ENCODE results near the gene RIMBP2. TPM values are rescaled to one million over a fixed set of nuclear protein-coding genes. Genes with fewer than 3 reads are reported as not detected.

Gene RIMBP2
- total and polyA plus RNA-seq, 2 experiments from 2014 or later, result 0.31 to 0.37 TPM

DNA sequence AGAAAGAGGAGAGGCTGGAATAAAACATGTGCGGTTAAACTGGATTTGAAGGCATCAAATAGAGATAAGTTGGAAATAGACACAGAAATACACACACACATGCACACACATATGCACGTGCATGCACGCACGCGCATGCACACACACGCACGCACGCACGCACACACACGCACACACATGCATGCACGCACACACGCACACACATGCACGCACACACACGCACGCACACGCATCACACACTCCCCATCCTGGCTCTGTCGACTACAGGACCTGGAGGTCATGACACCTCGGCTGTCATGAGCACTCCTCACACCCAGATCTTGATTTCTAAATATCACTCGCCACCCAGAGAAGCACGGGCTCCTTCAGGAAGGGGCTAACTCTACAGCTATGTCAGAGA, 51.8 kb downstream of the RIMBP2 start:
- Histone ChIP-seq H3K4me3 (no peak overlapping the region), H3K27ac (ENCODE audit: low read depth) (no peak overlapping the region), H3K4me2 (no peak overlapping the region), H3K27me3 (ENCODE audit: insufficient read depth) (no peaks in the 10 kb centered on the region), H3K36me3 (ENCODE audit: insufficient read depth) (no peaks in the 10 kb centered on the region), H3K4me1 (ENCODE audit: insufficient read depth) (no peaks in the 10 kb centered on the region), H3K9me2 (ENCODE audit: insufficient read depth) (no peaks in the 10 kb centered on the region), H3K79me2 (replicated peaks; ENCODE audit: insufficient read depth) (no peaks in the 10 kb centered on the region), H4K20me1 (replicated peaks; ENCODE audit: insufficient read depth) (no peaks in the 10 kb centered on the region), H3F3A (replicated peaks; ENCODE audit: low read depth) (no peaks in the 10 kb centered on the region), H2AFZ (no peak overlapping the region)
- Mint-ChIP-seq H3K36me3 (ENCODE audit: low read depth) (peaks cover 34% of the 10 kb centered on the region), H3K27me3 (ENCODE audit: insufficient read depth, low read depth, poor library complexity) (peaks cover 2% of the 10 kb centered on the region), H3K4me3 (no peak overlapping the region), H3K4me1 (no peaks in the 10 kb centered on the region), H3K27ac (no peak overlapping the region), H3K9me3 (peaks cover 84% of the 10 kb centered on the region)
- TF ChIP-seq, protein P1, sequence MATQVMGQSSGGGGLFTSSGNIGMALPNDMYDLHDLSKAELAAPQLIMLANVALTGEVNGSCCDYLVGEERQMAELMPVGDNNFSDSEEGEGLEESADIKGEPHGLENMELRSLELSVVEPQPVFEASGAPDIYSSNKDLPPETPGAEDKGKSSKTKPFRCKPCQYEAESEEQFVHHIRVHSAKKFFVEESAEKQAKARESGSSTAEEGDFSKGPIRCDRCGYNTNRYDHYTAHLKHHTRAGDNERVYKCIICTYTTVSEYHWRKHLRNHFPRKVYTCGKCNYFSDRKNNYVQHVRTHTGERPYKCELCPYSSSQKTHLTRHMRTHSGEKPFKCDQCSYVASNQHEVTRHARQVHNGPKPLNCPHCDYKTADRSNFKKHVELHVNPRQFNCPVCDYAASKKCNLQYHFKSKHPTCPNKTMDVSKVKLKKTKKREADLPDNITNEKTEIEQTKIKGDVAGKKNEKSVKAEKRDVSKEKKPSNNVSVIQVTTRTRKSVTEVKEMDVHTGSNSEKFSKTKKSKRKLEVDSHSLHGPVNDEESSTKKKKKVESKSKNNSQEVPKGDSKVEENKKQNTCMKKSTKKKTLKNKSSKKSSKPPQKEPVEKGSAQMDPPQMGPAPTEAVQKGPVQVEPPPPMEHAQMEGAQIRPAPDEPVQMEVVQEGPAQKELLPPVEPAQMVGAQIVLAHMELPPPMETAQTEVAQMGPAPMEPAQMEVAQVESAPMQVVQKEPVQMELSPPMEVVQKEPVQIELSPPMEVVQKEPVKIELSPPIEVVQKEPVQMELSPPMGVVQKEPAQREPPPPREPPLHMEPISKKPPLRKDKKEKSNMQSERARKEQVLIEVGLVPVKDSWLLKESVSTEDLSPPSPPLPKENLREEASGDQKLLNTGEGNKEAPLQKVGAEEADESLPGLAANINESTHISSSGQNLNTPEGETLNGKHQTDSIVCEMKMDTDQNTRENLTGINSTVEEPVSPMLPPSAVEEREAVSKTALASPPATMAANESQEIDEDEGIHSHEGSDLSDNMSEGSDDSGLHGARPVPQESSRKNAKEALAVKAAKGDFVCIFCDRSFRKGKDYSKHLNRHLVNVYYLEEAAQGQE (IDR thresholded peaks at IDR 0.05; ENCODE audit: unreplicated experiment), result no peak
- TF ChIP-seq JUNB (IDR thresholded peaks at IDR 0.05; ENCODE audit: unreplicated experiment) (no peak), EZH2phosphoT487 (IDR thresholded peaks at IDR 0.05; ENCODE audit: unreplicated experiment) (no peak), EZH2 (IDR thresholded peaks at IDR 0.05; ENCODE audit: low read depth, unreplicated experiment) (no peak), ZNF331 (CRISPR knock-in tag; IDR thresholded peaks at IDR 0.05; ENCODE audit: low read depth) (no peak), CREB1 (CRISPR knock-in tag; IDR thresholded peaks at IDR 0.05; ENCODE audit: low read depth) (no peak)
- TF ChIP-seq, protein P2, sequence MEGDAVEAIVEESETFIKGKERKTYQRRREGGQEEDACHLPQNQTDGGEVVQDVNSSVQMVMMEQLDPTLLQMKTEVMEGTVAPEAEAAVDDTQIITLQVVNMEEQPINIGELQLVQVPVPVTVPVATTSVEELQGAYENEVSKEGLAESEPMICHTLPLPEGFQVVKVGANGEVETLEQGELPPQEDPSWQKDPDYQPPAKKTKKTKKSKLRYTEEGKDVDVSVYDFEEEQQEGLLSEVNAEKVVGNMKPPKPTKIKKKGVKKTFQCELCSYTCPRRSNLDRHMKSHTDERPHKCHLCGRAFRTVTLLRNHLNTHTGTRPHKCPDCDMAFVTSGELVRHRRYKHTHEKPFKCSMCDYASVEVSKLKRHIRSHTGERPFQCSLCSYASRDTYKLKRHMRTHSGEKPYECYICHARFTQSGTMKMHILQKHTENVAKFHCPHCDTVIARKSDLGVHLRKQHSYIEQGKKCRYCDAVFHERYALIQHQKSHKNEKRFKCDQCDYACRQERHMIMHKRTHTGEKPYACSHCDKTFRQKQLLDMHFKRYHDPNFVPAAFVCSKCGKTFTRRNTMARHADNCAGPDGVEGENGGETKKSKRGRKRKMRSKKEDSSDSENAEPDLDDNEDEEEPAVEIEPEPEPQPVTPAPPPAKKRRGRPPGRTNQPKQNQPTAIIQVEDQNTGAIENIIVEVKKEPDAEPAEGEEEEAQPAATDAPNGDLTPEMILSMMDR (conservative IDR thresholded peaks at IDR 0.05; ENCODE audit: low read depth in 2 of 2), result no peak
- ATAC-seq, result no peak
- DNase-seq (ENCODE audit: low spot score), result no peak

DNA sequence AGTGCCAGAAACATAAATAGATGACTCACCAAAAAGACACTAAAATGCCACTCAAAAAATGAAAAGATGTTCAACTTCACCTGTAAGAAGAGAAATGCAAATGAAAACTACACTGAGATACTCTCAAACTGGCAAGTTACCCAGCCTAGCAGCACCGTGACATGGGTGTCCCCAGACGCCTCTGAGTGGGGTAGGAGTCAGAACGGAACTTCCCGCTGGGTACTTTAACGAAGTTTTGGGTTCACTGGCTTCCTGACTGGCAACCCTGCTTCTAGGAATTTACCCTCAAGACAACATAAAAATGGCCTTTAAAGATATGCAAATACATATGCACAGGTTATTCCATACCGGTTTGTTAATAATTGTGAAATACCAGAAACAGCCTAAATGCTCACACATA, 52.6 kb downstream of the RIMBP2 start:
- no peak overlapping the region for H3K27ac ChIP-seq (ENCODE audit: low read depth)
- H3K9me2 ChIP-seq (ENCODE audit: insufficient read depth), result no peaks in the 10 kb centered on the region
- DNase-seq (ENCODE audit: low spot score) (no peak), ATAC-seq (no peak)
- H3K36me3 ChIP-seq (ENCODE audit: insufficient read depth), result no peaks in the 10 kb centered on the region
- Mint-ChIP-seq H3K4me1 (no peaks in the 10 kb centered on the region), H3K9me3 (peaks cover 84% of the 10 kb centered on the region), H3K4me3 (no peak overlapping the region), H3K27me3 (ENCODE audit: insufficient read depth, low read depth, poor library complexity) (peaks cover 5% of the 10 kb centered on the region), H3K36me3 (ENCODE audit: low read depth) (peaks cover 29% of the 10 kb centered on the region), H3K27ac (no peak overlapping the region)
- H3K79me2 ChIP-seq (replicated peaks; ENCODE audit: insufficient read depth), result no peaks in the 10 kb centered on the region
- H3K4me3 ChIP-seq, result no peak overlapping the region
- H3F3A ChIP-seq (replicated peaks; ENCODE audit: low read depth), result no peaks in the 10 kb centered on the region
- H2AFZ ChIP-seq, result no peak overlapping the region
- H3K4me2 ChIP-seq, result no peak overlapping the region
- H3K4me1 ChIP-seq (ENCODE audit: insufficient read depth), result no peaks in the 10 kb centered on the region
- no peaks in the 10 kb centered on the region for H3K27me3 ChIP-seq (ENCODE audit: insufficient read depth)
- no peaks in the 10 kb centered on the region for H4K20me1 ChIP-seq (replicated peaks; ENCODE audit: insufficient read depth)
- TF ChIP-seq, protein P1 (IDR thresholded peaks at IDR 0.05; ENCODE audit: unreplicated experiment), result no peak
- TF ChIP-seq EZH2phosphoT487 (IDR thresholded peaks at IDR 0.05; ENCODE audit: unreplicated experiment), result no peak
- TF ChIP-seq EZH2 (IDR thresholded peaks at IDR 0.05; ENCODE audit: low read depth, unreplicated experiment), result no peak
